Measurements from ENCODE around the gene RBM34.
"Not testable (repeated sequence)": the region's sequence is repeated elsewhere in the genome, so short reads cannot be mapped to it uniquely, and the experiment has no call there.

RBM34 gene

DNA sequence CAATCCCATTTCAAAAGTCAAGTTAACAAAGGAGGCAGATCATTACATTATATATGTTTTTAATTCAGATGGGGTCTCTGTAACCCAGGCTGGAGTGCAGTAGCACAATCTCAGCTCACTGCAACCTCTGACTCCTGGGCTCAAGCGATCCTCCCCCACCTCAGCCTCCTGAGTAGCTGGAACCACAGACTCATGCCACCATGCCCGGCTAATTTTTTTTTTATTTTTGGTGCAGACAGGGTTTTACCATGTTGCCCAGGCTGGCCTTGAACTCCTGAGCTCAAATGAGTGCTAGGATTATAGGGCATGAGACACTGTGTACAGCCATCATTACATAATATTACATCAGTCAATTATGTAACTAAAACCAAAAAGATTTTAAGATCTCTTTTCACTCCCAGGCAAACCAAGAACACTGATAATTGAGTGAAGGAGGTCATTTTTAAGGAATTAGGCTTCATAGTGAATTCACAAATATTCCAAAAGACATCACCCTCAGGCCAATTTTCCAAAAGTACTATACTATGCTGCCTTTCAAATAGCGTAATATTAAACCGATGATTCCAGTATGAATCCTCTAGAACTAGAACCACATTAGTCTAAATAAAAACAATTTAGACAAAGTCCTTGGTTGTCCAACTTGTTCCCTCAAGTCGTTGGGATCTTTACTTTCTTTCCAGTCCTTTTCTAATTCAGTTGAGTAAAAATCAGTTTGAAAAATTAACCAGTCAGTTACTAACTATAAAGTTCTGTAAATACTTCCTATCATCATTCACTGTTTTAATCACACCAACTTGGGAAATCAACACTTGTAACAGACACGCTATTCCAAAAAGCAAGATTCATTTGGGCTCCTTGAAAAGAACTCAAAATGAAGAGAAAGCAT lies 48.5 kb downstream of the RBM34 start:
- H3K27ac Mint-ChIP-seq, result no peak overlapping the region
- peaks cover 11% of the 10 kb centered on the region for H3K4me1 Mint-ChIP-seq
- DNase-seq (ENCODE audit: low spot score in 2 of 2) (no peak), ATAC-seq (no peak)
- H3K9me3 Mint-ChIP-seq, result no peaks in the 10 kb centered on the region
- no peak overlapping the region for H3K4me3 Mint-ChIP-seq
- H3K36me3 Mint-ChIP-seq, result peaks cover 100% of the 10 kb centered on the region

DNA sequence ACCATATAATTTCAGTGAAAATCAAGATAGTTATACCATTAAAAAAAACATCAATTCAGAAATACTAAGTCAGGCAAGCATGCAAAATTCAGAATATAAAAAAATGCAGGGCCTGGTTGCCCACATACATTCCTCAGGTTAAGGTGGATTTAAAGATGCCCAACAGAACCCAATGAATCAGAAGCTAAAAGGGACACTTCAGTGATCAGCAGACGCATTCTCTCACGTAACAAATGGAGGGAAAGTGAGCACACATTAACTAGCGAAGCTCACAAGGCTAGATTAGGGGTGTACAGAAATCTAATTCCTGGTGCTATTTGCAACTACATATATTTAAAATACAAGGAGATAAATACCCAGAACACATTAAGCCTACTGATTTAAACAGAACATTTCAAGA lies 49.9 kb downstream of the RBM34 start:
- H3K36me3 Mint-ChIP-seq, result peaks cover 100% of the 10 kb centered on the region
- no peak overlapping the region for H3K4me3 Mint-ChIP-seq
- peaks cover 25% of the 10 kb centered on the region for H3K4me1 Mint-ChIP-seq
- ATAC-seq, result no peak
- peak overlapping the region; percentile 70 for H3K27ac Mint-ChIP-seq
- DNase-seq (ENCODE audit: low spot score in 2 of 2), result no peak
- H3K9me3 Mint-ChIP-seq, result no peaks in the 10 kb centered on the region

DNA sequence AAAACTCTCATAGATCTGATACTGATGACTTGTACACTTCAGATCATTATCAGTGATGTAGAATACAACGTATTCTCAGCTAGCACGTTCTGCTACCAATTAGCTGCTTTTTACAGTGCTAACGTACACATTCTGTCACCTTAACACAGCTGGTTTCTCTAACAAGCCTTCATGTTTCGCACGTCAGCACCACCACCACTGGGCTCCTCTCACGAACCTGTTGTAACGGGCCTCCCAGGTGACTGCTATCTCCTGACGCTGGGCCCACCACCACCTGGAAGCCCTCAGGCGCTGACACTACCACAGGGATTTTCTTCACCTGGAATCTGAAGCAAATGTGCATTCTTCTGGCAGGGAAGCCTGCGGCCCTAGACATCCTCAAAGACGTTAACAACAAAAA lies 52.2 kb downstream of the RBM34 start:
- H3K9me3 Mint-ChIP-seq, result no peaks in the 10 kb centered on the region
- H3K4me3 Mint-ChIP-seq, result no peak overlapping the region
- H3K4me1 Mint-ChIP-seq, result peaks cover 44% of the 10 kb centered on the region
- no peak overlapping the region for H3K27ac Mint-ChIP-seq
- ATAC-seq (no peak), DNase-seq (ENCODE audit: low spot score in 2 of 2) (no peak)
- H3K36me3 Mint-ChIP-seq, result peaks cover 78% of the 10 kb centered on the region

DNA sequence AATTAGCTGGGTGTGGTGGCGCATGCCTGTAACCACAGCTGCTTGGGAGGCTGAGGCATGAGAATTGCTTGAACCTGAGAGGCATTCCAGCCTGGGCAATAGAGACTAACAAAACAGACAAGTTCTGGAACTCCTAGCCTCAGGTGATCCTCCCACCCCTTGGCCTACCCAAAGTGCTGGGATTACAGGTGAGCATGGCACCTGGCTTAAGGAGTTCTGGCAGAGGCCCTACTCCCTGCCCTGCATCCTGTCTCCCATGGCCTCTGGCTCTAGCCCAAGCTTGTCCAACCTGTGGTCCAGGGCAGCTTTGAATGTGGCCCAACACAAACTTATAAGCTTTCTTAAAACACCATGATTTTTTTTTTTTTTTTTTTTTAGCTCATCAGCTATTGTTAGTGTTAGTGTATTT lies 52.9 kb downstream of the RBM34 start:
- no peak overlapping the region for H3K4me3 Mint-ChIP-seq
- H3K27ac Mint-ChIP-seq, result no peak overlapping the region
- H3K9me3 Mint-ChIP-seq, result no peaks in the 10 kb centered on the region
- peaks cover 71% of the 10 kb centered on the region for H3K36me3 Mint-ChIP-seq
- ATAC-seq, result no peak
- no peak for DNase-seq (ENCODE audit: low spot score in 2 of 2)
- H3K4me1 Mint-ChIP-seq, result peaks cover 47% of the 10 kb centered on the region

DNA sequence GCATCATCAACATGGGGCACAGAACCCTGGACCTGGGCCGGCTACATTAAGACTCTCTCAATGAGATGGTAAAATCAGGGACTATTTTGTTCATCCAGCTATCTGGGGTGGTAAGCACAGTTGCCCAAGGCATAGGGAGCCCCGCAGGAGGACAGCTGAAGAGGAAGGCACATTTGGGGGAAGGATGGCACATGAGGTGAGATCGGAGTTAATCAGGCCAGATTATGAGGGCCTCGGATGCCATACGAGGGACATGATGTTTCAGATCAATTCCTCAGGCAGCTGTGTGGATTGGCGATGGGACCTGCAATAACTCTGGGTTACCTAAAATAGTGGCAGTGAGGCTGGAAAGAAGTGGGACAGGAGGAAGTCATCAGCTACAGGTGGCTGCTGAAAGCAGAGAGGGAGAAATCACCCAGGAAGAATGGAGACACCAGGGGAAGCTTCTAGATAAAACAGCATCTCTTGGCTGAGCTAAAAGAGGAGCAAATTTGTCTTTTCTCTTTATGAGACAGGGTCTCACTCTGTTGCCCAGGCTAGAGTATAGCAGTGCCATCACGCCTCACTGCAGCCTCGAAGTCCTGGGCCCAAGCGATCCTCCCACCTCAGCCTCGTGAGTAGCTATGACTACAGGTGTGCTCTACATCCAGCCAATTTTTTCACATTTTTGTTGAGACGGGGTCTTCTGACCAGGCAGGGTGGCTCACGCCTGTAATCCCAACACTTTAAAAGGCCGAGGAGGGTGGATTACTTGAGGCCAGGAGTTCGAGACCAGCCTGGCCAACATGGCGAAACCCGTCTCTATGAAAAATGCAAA lies 53.5 kb downstream of the RBM34 start:
- H3K4me1 Mint-ChIP-seq, result peaks cover 47% of the 10 kb centered on the region
- H3K27ac Mint-ChIP-seq, result peak overlapping the region; percentile 80
- ATAC-seq (no peak), DNase-seq (ENCODE audit: low spot score in 2 of 2) (no peak)
- H3K4me3 Mint-ChIP-seq, result no peak overlapping the region
- no peaks in the 10 kb centered on the region for H3K9me3 Mint-ChIP-seq
- peaks cover 65% of the 10 kb centered on the region for H3K36me3 Mint-ChIP-seq

DNA sequence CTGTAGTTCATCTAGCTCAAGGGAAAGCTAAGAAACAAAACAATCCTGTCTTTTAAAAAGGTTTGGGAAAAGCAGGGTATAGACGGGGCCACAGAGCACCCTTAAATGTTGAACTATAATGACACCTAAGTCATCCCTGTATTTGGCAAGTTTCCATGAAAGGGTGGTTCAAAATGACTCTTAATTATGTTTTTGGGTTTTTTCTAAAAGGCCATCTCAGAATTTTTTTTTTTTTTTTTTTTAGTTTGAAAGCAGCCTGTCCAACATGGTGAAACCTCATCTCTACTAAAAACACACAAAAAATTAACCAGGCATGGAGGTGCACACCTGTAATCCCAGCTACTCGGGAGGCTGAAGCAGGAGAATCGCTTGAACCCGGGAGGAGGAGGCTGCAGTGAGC lies 54.6 kb downstream of the RBM34 start:
- peaks cover 52% of the 10 kb centered on the region for H3K4me1 Mint-ChIP-seq
- H3K9me3 Mint-ChIP-seq, result no peaks in the 10 kb centered on the region
- H3K4me3 Mint-ChIP-seq, result no peak overlapping the region
- DNase-seq (ENCODE audit: low spot score in 2 of 2) (no peak), ATAC-seq (no peak)
- no peak overlapping the region for H3K27ac Mint-ChIP-seq
- H3K36me3 Mint-ChIP-seq, result peaks cover 54% of the 10 kb centered on the region

DNA sequence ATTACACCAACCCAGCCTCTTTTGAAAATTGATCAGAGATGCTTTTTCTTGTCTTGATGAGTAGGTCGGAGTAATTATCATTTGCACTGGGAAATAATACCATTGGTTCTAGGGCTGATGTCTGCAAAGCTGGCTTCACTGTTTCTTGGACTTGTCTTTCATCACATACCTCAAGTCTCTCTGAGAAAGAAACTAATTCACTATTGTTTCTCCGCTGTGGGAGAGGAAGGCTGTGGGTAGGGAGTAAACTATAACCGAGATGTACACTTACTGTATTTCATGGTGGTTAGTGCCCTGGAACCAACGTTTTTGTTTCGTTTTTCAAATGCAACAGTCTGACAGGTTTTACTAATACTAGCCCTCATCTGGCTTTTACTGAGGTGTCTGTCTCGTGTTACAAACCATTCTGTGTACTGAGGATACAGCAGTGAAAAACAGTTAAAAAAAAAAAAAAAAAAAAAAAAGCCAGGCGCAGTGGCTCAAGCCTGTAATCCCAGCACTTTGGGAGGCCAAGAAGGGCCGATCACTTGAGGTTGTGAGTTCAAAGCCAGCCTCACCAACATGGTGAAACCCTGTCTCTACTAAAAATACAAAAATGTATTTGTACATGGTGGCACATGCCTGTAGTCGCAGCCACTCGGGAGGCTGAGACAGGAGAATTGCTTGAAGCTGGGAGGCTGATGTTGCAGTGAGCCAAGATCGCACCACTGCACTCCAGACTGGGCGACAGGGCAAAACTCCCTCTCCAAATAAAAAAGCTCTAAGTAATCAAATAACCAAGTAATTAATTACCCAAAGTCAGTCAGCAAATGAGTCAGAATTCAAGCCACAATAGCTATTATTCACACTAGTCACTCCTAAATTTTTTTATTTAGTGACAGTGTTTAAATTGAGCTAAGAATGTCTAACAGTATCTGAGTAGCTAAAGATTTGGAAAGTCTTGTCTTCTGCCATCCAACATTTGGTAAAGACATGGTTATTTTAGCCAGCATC lies 55.7 kb downstream of the RBM34 start:
- peaks cover 43% of the 10 kb centered on the region for H3K36me3 Mint-ChIP-seq
- H3K9me3 Mint-ChIP-seq, result no peaks in the 10 kb centered on the region
- H3K4me1 Mint-ChIP-seq, result peaks cover 45% of the 10 kb centered on the region
- H3K4me3 Mint-ChIP-seq, result peak overlapping the region; percentile 74
- peak overlapping the region; percentile 91 for H3K27ac Mint-ChIP-seq
- ATAC-seq (peak; percentile 91), DNase-seq (ENCODE audit: low spot score in 2 of 2) (peak in 1 of 2 donors; percentile 64)

DNA sequence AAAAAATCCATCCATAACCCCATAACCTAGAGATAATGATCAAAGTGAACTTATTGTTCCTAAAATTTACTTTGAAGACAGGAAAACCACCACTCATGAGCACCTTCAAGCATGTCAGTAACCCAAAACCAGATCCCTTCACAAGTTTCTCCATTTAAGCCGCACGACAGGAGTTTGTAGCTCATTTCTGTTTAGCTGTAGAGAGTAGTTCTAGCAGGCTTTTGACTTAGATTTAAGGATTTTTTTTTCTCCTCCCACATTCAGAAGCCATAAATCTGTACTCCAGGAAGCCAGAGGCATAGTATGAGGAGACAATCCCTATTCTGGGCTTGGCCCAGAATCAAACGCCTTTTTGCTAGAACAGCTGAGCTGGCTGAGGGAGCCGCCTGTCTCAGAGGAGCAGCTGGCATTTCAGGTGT lies 58.0 kb downstream of the RBM34 start:
- ATAC-seq (no peak), DNase-seq (ENCODE audit: low spot score in 2 of 2) (no peak)
- Mint-ChIP-seq H3K4me1 (peaks cover 43% of the 10 kb centered on the region), H3K9me3 (no peaks in the 10 kb centered on the region), H3K27ac (no peak overlapping the region), H3K36me3 (peaks cover 19% of the 10 kb centered on the region), H3K4me3 (no peak overlapping the region)

DNA sequence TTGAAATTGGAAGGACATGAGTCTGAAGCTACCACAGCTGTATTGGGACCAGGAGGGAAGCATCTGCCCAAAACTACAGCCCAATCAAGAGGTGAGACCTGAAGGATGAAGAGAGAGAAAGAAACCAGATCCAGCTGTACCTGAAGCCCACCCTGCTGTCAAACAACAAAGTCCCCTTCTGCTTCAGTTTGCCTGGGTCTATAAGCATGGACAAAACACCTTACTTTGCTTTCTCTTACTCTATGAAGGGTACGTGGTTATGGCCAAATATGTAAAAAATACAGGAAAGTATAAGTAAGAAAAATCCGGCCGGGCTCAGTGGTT lies 58.8 kb downstream of the RBM34 start:
- no peak for DNase-seq (ENCODE audit: low spot score in 2 of 2)
- no peaks in the 10 kb centered on the region for H3K9me3 Mint-ChIP-seq
- H3K27ac Mint-ChIP-seq, result no peak overlapping the region
- H3K4me1 Mint-ChIP-seq, result peaks cover 37% of the 10 kb centered on the region
- peaks cover 11% of the 10 kb centered on the region for H3K36me3 Mint-ChIP-seq
- no peak overlapping the region for H3K4me3 Mint-ChIP-seq
- ATAC-seq, result no peak

DNA sequence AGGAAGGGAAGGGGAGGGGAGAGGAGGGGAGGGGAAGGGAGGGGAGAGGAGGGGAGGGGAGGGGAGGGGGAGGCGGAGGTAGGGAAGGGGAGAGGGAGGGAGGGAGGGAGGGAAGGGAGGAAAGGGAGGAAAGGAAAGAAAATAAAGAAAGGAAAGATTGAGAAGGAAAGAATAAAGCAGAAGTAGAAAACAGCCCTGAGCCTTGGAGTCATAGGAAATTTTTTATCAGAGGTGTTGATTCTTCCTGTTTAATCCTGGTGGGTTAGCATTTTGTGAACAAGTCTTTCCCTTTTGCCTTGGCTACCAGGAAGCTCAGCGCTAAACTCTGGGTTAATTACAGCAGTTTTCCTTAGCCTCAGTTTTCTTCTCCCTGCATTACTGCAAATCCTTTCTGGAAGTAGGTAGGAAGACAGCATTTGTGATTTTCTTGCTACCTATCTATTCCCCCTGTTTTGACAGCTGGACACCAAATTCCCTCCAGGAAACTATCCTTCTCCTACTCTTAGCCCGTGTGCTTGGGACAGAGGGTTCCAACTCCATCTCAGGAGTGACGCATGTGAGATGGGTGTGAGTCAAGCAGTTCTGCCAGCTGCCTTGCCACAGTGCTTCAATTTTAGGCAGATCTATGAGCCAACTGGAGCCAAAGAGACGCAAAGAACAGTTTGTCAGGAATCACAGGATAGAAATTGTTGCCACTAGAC lies 59.3 kb downstream of the RBM34 start:
- Mint-ChIP-seq H3K27ac (no peak overlapping the region), H3K36me3 (peaks cover 6% of the 10 kb centered on the region), H3K9me3 (no peaks in the 10 kb centered on the region), H3K4me3 (no peak overlapping the region), H3K4me1 (peaks cover 32% of the 10 kb centered on the region)
- no peak for ATAC-seq
- DNase-seq (ENCODE audit: low spot score in 2 of 2), result no peak

DNA sequence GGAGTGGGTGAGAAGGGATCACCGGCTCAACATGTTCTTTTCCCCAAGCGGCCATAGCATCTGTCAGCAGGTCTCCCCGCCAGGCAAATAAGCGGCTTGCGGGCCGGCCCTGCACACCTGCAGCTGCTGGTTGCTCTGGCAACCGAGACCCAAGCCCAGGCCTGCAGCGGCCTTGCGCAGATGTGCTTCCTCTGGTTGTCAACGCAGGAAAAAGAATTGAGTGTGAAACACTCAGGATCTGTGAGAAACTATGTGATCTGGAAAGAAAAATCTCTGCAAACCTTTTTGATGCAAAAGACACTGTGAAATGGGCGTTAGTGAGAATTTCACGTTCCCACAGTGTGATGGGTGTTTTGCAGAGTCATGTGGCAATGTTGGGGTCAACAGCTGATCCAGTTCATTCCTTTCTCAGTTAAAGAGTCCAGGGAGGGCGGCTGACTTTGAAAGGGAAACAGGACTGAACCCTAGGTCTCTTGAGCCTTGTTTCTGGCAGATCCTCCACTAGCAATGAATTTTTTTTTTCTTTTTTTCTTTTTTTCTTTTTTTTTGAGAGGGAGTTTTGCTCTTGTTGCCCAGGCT lies 60.8 kb downstream of the RBM34 start:
- no peak for DNase-seq (ENCODE audit: low spot score in 2 of 2)
- no peak overlapping the region for H3K27ac Mint-ChIP-seq
- no peak overlapping the region for H3K4me3 Mint-ChIP-seq
- H3K36me3 Mint-ChIP-seq, result no peaks in the 10 kb centered on the region
- ATAC-seq, result no peak
- peaks cover 22% of the 10 kb centered on the region for H3K4me1 Mint-ChIP-seq
- H3K9me3 Mint-ChIP-seq, result no peaks in the 10 kb centered on the region

DNA sequence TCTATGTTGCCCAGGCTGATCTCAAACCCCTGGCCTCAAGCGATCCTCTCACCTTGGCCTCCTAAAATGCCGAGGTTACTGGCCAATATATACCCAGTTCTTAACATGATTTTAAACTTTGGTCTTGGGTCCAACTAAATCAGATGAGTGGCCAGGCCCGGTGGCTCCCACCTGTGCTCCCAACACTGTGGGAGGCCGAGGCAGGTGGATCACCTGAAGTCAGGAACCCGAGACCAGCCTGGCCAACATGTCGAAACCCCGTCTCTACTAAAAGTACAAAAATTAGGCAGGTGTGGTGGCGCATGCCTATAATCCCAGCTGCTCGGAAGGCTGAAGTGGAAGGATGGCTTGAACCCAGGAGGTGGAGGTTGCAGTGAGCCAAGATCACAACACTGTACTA lies 62.1 kb downstream of the RBM34 start:
- ATAC-seq (no peak), DNase-seq (ENCODE audit: low spot score in 2 of 2) (no peak)
- Mint-ChIP-seq H3K27ac (no peak overlapping the region), H3K4me1 (peaks cover 11% of the 10 kb centered on the region), H3K9me3 (no peaks in the 10 kb centered on the region), H3K4me3 (no peak overlapping the region), H3K36me3 (no peaks in the 10 kb centered on the region)

DNA sequence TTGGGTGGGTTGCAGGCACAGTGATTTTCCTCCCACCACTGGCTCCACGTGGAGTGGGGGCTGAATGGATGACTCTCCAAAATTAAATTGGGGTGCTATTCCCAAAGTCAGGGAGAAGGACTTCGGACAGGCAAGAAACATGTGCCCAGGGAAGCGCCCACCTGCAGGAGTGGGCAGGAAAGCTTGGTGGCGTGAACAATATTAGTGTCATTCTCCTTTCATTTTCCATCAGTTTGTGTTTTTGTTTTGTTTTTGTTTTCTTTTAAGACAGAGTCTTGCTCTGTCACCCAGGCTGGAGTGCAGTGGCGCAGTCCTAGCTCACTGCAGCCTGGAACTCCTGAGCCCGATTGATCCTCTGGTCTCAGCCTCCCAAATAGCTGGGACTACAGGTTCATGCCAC lies 62.5 kb downstream of the RBM34 start:
- Mint-ChIP-seq H3K4me3 (no peak overlapping the region), H3K4me1 (peaks cover 11% of the 10 kb centered on the region), H3K27ac (no peak overlapping the region), H3K9me3 (no peaks in the 10 kb centered on the region), H3K36me3 (no peaks in the 10 kb centered on the region)
- DNase-seq (ENCODE audit: low spot score in 2 of 2) (no peak), ATAC-seq (no peak)

DNA sequence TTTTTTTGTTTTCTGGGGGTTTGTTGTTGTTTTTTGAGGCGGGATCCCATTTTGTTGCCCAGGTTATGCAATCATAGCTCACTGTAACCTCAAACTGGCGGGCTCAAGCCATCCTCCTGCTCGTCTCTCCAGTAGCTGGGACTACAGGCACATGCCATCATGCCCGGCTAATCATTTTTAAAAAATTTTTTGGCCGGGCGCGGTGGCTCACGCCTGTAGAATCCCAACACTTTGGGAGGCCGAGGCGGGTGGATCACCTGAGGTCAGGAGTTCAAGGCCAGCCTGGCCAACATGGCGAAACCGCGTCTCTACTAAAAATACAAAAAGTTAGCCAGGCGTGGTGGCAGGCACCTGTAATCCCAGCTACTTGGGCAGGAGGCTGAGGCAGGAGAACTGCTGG lies 63.5 kb downstream of the RBM34 start:
- not testable (repeated sequence) for H3K27ac Mint-ChIP-seq; H3K36me3 Mint-ChIP-seq; H3K9me3 Mint-ChIP-seq; DNase-seq (ENCODE audit: low spot score in 2 of 2); ATAC-seq; H3K4me3 Mint-ChIP-seq
- peaks cover 17% of the 10 kb centered on the region for H3K4me1 Mint-ChIP-seq
